ENCODE measurements around the gene EPHB1.

EPHB1 gene

GRCh38 chr3:135140591-135140990 lies 345.5 kb downstream of the EPHB1 start:
- H3K4me1 Mint-ChIP-seq, result no peaks in the 10 kb centered on the region
- peaks cover 4% of the 10 kb centered on the region for H3K27me3 Mint-ChIP-seq
- H3K27ac Mint-ChIP-seq, result no peak overlapping the region
- no peak overlapping the region for H3K4me3 Mint-ChIP-seq
- DNase-seq (ENCODE audit: low spot score in 2 of 2) (no peak), ATAC-seq (ENCODE audit: low read depth) (no peak)
- H3K36me3 Mint-ChIP-seq, result no peaks in the 10 kb centered on the region
- H3K9me3 Mint-ChIP-seq, result no peaks in the 10 kb centered on the region

GRCh38 chr3:135141160-135141559 lies 346.1 kb downstream of the EPHB1 start:
- DNase-seq (ENCODE audit: low spot score in 2 of 2) (no peak), ATAC-seq (ENCODE audit: low read depth) (no peak)
- Mint-ChIP-seq H3K4me1 (no peaks in the 10 kb centered on the region), H3K27ac (no peak overlapping the region), H3K9me3 (no peaks in the 10 kb centered on the region), H3K4me3 (no peak overlapping the region), H3K36me3 (no peaks in the 10 kb centered on the region), H3K27me3 (peaks cover 4% of the 10 kb centered on the region)

DNA sequence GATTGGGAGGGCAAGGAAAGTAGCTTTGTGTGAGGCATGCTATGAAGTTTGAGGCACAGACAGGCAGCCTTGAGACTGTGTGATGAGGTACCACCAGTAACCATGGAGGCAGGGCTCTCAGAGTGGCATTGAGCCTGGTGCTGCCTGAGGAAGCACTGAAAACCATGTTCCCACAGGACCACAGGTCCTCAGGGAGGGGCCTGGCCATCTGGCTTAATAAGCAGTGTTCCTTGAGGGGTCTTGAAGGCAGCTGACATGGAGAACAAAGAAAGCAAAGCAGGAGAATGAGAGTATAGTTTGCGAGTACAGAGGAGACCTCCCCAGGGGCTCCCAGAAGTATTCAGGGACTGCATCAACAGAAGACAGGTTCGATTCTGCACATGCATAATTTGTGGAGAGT lies 346.6 kb downstream of the EPHB1 start:
- H3K27ac Mint-ChIP-seq, result no peak overlapping the region
- ATAC-seq (ENCODE audit: low read depth) (no peak), DNase-seq (ENCODE audit: low spot score in 2 of 2) (no peak)
- peaks cover 4% of the 10 kb centered on the region for H3K27me3 Mint-ChIP-seq
- H3K36me3 Mint-ChIP-seq, result no peaks in the 10 kb centered on the region
- H3K9me3 Mint-ChIP-seq, result no peaks in the 10 kb centered on the region
- H3K4me3 Mint-ChIP-seq, result no peak overlapping the region
- H3K4me1 Mint-ChIP-seq, result no peaks in the 10 kb centered on the region

DNA sequence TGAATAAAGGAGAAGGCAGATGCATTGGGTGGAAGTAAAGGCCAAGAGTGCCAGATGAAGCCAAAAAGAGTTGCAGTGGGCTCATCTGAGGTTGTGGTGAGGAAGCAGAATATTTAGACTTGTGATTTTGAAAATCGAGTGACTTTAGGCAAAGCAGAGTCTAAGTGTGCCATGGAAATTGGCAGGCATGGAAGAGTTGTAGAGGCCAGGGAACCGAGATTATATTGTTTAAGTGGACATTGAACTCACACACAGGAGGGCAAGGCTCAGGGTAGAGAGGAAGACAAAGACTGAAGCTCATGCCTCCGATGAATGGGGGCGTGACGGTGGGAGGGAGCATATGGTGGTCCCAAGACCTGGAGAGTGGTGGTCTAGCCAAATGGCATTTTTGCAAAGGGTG lies 347.5 kb downstream of the EPHB1 start:
- H3K4me3 Mint-ChIP-seq, result no peak overlapping the region
- no peak for DNase-seq (ENCODE audit: low spot score in 2 of 2)
- peaks cover 4% of the 10 kb centered on the region for H3K27me3 Mint-ChIP-seq
- H3K4me1 Mint-ChIP-seq, result no peaks in the 10 kb centered on the region
- H3K9me3 Mint-ChIP-seq, result no peaks in the 10 kb centered on the region
- no peak for ATAC-seq (ENCODE audit: low read depth)
- H3K36me3 Mint-ChIP-seq, result no peaks in the 10 kb centered on the region
- no peak overlapping the region for H3K27ac Mint-ChIP-seq

DNA sequence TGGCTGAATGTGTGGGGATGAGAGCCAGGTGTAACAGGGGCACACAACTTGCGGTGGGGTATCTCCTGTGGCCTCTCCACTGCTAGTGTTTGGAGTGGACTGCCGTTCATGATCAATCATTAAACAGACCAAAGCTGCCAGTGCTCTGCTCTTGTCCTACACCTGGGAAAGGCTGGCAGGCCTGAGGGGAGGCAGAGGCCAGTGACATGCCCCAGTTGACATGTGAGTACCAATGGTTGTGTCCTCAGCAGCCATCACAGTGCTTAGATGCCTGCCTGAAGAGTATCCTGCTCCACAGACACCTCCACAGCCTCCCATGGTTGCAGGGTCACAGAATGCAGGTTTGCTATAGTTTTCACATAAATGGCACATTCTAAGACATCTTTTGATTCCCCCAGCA lies 348.4 kb downstream of the EPHB1 start:
- Mint-ChIP-seq H3K27me3 (peaks cover 4% of the 10 kb centered on the region), H3K36me3 (no peaks in the 10 kb centered on the region), H3K27ac (no peak overlapping the region), H3K4me3 (no peak overlapping the region), H3K4me1 (no peaks in the 10 kb centered on the region), H3K9me3 (no peaks in the 10 kb centered on the region)
- DNase-seq (ENCODE audit: low spot score in 2 of 2), result no peak
- no peak for ATAC-seq (ENCODE audit: low read depth)

DNA sequence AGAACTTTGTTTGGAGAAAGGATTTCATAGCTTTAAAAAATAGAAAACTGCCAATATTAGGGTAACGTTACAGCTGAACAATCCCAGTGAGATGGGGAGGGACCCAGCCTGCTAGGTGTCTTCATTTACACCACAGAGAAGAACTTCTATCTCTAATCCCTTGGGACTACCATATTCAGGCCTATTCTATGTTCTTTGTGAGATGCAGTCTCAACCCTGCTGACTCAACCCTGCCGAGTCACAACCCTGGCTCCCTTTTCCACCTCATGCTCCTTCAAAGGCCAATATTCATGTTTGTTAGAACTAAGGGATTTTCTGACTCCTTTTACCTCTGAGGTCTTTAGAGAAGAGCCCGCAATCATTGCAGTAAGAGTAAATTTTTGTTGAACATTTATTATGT lies 350.5 kb downstream of the EPHB1 start:
- Mint-ChIP-seq H3K4me3 (no peak overlapping the region), H3K4me1 (no peaks in the 10 kb centered on the region), H3K27ac (no peak overlapping the region), H3K36me3 (no peaks in the 10 kb centered on the region), H3K9me3 (no peaks in the 10 kb centered on the region), H3K27me3 (peaks cover 4% of the 10 kb centered on the region)
- DNase-seq (ENCODE audit: low spot score in 2 of 2) (no peak), ATAC-seq (ENCODE audit: low read depth) (no peak)

DNA sequence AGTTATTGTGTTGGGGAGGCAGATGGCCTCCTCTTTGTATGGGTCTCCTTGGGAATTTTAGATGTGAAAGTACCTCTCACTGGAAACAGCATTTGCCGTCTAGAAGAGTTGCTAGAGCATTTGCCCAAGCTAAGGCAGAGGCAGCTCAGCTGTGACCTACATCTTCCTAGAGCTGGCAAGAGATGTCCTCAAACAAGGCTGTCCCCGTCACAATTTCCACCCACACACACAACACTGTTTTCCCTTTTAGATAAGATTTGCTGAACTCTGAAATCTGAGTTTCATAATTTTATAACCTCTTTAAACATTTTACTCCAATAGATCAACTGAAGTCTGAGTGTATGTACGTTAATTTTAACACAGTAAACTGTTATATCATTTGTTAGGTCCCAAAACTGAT lies 352.6 kb downstream of the EPHB1 start:
- Mint-ChIP-seq H3K27ac (no peak overlapping the region), H3K27me3 (peaks cover 4% of the 10 kb centered on the region), H3K4me3 (no peak overlapping the region), H3K36me3 (no peaks in the 10 kb centered on the region), H3K4me1 (no peaks in the 10 kb centered on the region), H3K9me3 (peaks cover 5% of the 10 kb centered on the region)
- ATAC-seq (ENCODE audit: low read depth) (no peak), DNase-seq (ENCODE audit: low spot score in 2 of 2) (no peak)

- Mint-ChIP-seq H3K27me3 (peaks cover 3% of the 10 kb centered on the region), H3K36me3 (no peaks in the 10 kb centered on the region), H3K9me3 (peaks cover 5% of the 10 kb centered on the region), H3K4me1 (no peaks in the 10 kb centered on the region), H3K4me3 (no peak overlapping the region), H3K27ac (no peak overlapping the region)
- DNase-seq (ENCODE audit: low spot score in 2 of 2) (no peak), ATAC-seq (ENCODE audit: low read depth) (no peak)
These were observed 353.4 kb downstream of the EPHB1 start for GRCh38 chr3:135148398-135149020.

GRCh38 chr3:135149707-135150681 lies 354.9 kb downstream of the EPHB1 start:
- Mint-ChIP-seq H3K9me3 (peaks cover 7% of the 10 kb centered on the region), H3K27me3 (peaks cover 7% of the 10 kb centered on the region), H3K4me1 (no peaks in the 10 kb centered on the region), H3K36me3 (no peaks in the 10 kb centered on the region), H3K27ac (no peak overlapping the region), H3K4me3 (no peak overlapping the region)
- DNase-seq (ENCODE audit: low spot score in 2 of 2) (no peak), ATAC-seq (ENCODE audit: low read depth) (no peak)

GRCh38 chr3:135154186-135154585 lies 359.1 kb downstream of the EPHB1 start:
- Mint-ChIP-seq H3K27me3 (peaks cover 10% of the 10 kb centered on the region), H3K4me1 (no peaks in the 10 kb centered on the region), H3K9me3 (peaks cover 9% of the 10 kb centered on the region), H3K36me3 (peaks cover 2% of the 10 kb centered on the region), H3K4me3 (no peak overlapping the region), H3K27ac (no peak overlapping the region)
- no peak for ATAC-seq (ENCODE audit: low read depth)
- no peak for DNase-seq (ENCODE audit: low spot score in 2 of 2)

DNA sequence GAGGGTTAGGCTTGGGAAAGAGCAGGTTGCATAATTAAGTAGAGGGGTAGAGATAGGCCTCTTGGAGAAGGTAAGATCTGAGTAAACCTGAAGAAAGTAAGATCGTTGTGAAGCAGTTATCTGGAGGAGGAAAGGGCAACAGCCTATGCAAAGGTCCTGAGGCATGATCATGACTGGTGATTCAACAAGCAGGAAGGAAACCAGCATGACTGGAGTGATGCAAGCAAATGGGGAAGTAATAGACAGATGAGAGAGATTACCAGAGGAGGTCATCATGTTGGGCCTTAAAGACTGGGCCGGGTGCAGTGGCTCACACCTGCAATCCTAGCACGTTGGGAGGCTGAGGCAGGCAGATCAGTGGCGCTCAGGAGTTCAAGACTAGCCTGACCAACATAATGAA lies 360.2 kb downstream of the EPHB1 start:
- Mint-ChIP-seq H3K9me3 (peaks cover 9% of the 10 kb centered on the region), H3K27ac (no peak overlapping the region), H3K27me3 (peaks cover 10% of the 10 kb centered on the region), H3K4me3 (no peak overlapping the region), H3K36me3 (peaks cover 2% of the 10 kb centered on the region), H3K4me1 (no peaks in the 10 kb centered on the region)
- ATAC-seq (ENCODE audit: low read depth), result no peak
- DNase-seq (ENCODE audit: low spot score in 2 of 2), result no peak

DNA sequence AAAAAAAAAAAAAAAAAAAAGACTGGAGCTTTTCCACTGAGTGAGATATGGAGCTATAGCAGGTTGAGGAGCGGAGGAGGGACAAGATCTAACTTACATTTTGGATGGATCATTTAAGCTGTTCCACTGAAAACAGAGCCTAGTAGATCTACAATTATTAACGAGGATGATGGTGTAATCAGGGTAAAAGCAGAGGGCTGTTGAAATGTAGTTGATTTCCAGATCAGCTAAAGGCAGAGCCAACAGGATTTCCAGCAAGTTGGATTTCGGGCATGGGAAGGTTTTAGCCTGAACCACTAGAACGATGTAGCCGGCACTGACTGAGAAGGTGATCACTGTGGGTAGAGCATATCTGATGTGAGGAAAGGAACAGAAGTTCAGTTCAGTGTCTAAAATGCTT lies 360.7 kb downstream of the EPHB1 start:
- DNase-seq (ENCODE audit: low spot score in 2 of 2), result no peak
- H3K27ac Mint-ChIP-seq, result no peak overlapping the region
- peaks cover 2% of the 10 kb centered on the region for H3K36me3 Mint-ChIP-seq
- H3K27me3 Mint-ChIP-seq, result peaks cover 13% of the 10 kb centered on the region
- no peak for ATAC-seq (ENCODE audit: low read depth)
- no peaks in the 10 kb centered on the region for H3K4me1 Mint-ChIP-seq
- H3K9me3 Mint-ChIP-seq, result peaks cover 9% of the 10 kb centered on the region
- H3K4me3 Mint-ChIP-seq, result no peak overlapping the region

DNA sequence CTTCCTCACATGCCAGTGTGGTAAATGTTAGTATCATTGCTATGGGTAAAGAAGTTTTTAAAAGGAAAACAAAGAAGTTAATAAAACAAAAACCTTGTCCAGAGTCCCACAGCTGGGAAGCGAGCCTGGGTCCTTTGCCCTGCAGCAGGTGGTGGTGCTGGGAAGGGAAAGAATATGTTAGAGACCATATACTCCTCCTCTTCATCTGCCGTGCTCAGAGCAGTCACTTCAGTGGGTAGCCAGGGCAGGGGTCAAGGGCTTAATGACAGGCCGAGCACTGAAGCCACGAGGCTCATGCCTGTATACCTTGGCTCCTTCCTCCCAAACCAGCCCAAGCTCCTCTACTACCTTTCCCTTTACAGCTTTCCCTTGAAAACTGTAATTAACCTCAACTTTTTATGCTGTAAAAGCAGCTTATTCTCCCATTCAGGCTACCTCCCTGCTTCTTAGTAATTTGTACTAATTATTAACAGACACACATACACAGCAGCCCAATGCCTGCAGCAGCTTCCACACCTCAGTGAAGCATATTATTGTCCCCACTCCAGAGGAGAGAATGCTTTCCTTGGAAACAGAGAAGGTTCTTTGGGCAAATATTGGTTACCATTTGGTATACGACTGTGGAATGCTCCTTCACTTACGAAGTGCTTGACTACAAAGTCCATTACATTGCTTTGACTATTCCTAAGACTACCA lies 362.1 kb downstream of the EPHB1 start:
- Mint-ChIP-seq H3K4me3 (no peak overlapping the region), H3K9me3 (peaks cover 6% of the 10 kb centered on the region), H3K36me3 (peaks cover 2% of the 10 kb centered on the region), H3K27ac (no peak overlapping the region), H3K4me1 (no peaks in the 10 kb centered on the region), H3K27me3 (peaks cover 12% of the 10 kb centered on the region)
- DNase-seq (ENCODE audit: low spot score in 2 of 2) (no peak), ATAC-seq (ENCODE audit: low read depth) (no peak)

DNA sequence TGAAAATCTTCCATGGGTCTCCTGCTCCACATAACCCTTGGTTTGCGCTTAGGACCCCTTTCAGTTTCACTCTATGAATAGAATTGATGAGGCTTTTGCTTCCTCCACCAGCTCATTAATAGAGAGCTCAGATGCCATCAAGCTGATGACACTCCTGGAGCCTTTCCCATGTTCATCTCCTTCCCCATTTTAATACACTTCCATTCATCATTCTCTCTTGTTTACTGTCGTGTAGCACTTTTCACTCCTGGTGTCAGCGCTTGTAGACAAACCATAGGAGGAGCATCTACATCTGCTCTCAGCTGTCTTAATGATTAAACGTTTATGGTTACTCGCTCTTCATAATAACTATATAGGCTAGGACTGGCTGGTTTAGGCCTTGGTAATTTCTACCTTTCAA lies 363.5 kb downstream of the EPHB1 start:
- peaks cover 4% of the 10 kb centered on the region for H3K9me3 Mint-ChIP-seq
- H3K27me3 Mint-ChIP-seq, result peaks cover 9% of the 10 kb centered on the region
- H3K4me3 Mint-ChIP-seq, result no peak overlapping the region
- peaks cover 2% of the 10 kb centered on the region for H3K36me3 Mint-ChIP-seq
- no peak overlapping the region for H3K27ac Mint-ChIP-seq
- no peaks in the 10 kb centered on the region for H3K4me1 Mint-ChIP-seq
- DNase-seq (ENCODE audit: low spot score in 2 of 2), result no peak
- ATAC-seq (ENCODE audit: low read depth), result no peak
